ENCODE data around the gene MYO18B.

The MYO18B gene

GRCh38 chr22:25797498-25798290 is 55.7 kb downstream of the MYO18B start:
- H3K36me3 ChIP-seq (ENCODE audit: low read length), result no peaks in the 10 kb centered on the region
- no peak overlapping the region for H3K9ac ChIP-seq (ENCODE audit: low read length)
- TF ChIP-seq EZH2phosphoT487 (conservative IDR thresholded peaks at IDR 0.05; ENCODE audit: low read length), result no peak
- no peak for TF ChIP-seq CTCF (IDR thresholded peaks at IDR 0.05; ENCODE audit: insufficient read depth, low read length, poor library complexity, severe bottlenecking)

GRCh38 chr22:25800766-25801165 is 58.8 kb downstream of the MYO18B start:
- Histone ChIP-seq H3K36me3 (ENCODE audit: low read length) (no peaks in the 10 kb centered on the region), H3K79me2 (ENCODE audit: insufficient read depth, low read length) (no peaks in the 10 kb centered on the region), H3K4me2 (ENCODE audit: low read depth, low read length, poor library complexity, severe bottlenecking) (no peak overlapping the region), H3K4me3 (ENCODE audit: insufficient read depth, low read length, poor library complexity, severe bottlenecking) (no peak overlapping the region), H3K27ac (ENCODE audit: low read depth, low read length) (no peak overlapping the region), H3K9ac (ENCODE audit: low read length) (no peak overlapping the region), H3K27me3 (ENCODE audit: low read length) (no peaks in the 10 kb centered on the region), H3K9me3 (ENCODE audit: insufficient read depth, low read length) (no peaks in the 10 kb centered on the region), H3F3A (ENCODE audit: insufficient read depth) (no peaks in the 10 kb centered on the region), H3K9me2 (replicated peaks; ENCODE audit: insufficient read depth, low read length) (no peaks in the 10 kb centered on the region), H2AFZ (ENCODE audit: low read depth, low read length, severe bottlenecking) (no peak overlapping the region), H4K20me1 (ENCODE audit: low read depth, low read length) (no peaks in the 10 kb centered on the region)
- TF ChIP-seq CTCF (IDR thresholded peaks at IDR 0.05; ENCODE audit: insufficient read depth, low read length, poor library complexity, severe bottlenecking) (no peak), EZH2phosphoT487 (conservative IDR thresholded peaks at IDR 0.05; ENCODE audit: low read length) (no peak)

More at GRCh38 chr22:25797498-25798290, 55.7 kb downstream of the MYO18B start:
- Histone ChIP-seq H3K9me2 (replicated peaks; ENCODE audit: insufficient read depth, low read length) (no peaks in the 10 kb centered on the region), H3K79me2 (ENCODE audit: insufficient read depth, low read length) (no peaks in the 10 kb centered on the region), H3K9me3 (ENCODE audit: insufficient read depth, low read length) (no peaks in the 10 kb centered on the region), H4K20me1 (ENCODE audit: low read depth, low read length) (no peaks in the 10 kb centered on the region), H2AFZ (ENCODE audit: low read depth, low read length, severe bottlenecking) (no peak overlapping the region), H3K27ac (ENCODE audit: low read depth, low read length) (no peak overlapping the region), H3K4me2 (ENCODE audit: low read depth, low read length, poor library complexity, severe bottlenecking) (no peak overlapping the region), H3K4me3 (ENCODE audit: insufficient read depth, low read length, poor library complexity, severe bottlenecking) (no peak overlapping the region), H3F3A (ENCODE audit: insufficient read depth) (no peaks in the 10 kb centered on the region), H3K27me3 (ENCODE audit: low read length) (no peaks in the 10 kb centered on the region)

- Histone ChIP-seq H3K9me2 (replicated peaks; ENCODE audit: insufficient read depth, low read length) (no peaks in the 10 kb centered on the region), H3K27ac (ENCODE audit: low read depth, low read length) (no peak overlapping the region), H3K9ac (ENCODE audit: low read length) (no peak overlapping the region), H3K27me3 (ENCODE audit: low read length) (no peaks in the 10 kb centered on the region), H3K9me3 (ENCODE audit: insufficient read depth, low read length) (no peaks in the 10 kb centered on the region), H4K20me1 (ENCODE audit: low read depth, low read length) (no peaks in the 10 kb centered on the region), H3F3A (ENCODE audit: insufficient read depth) (no peaks in the 10 kb centered on the region), H2AFZ (ENCODE audit: low read depth, low read length, severe bottlenecking) (no peak overlapping the region), H3K79me2 (ENCODE audit: insufficient read depth, low read length) (no peaks in the 10 kb centered on the region), H3K36me3 (ENCODE audit: low read length) (no peaks in the 10 kb centered on the region), H3K4me3 (ENCODE audit: insufficient read depth, low read length, poor library complexity, severe bottlenecking) (no peak overlapping the region), H3K4me2 (ENCODE audit: low read depth, low read length, poor library complexity, severe bottlenecking) (no peak overlapping the region)
- TF ChIP-seq EZH2phosphoT487 (conservative IDR thresholded peaks at IDR 0.05; ENCODE audit: low read length), result no peak
These were observed 60.0 kb downstream of the MYO18B start for GRCh38 chr22:25802018-25802417.

GRCh38 chr22:25804676-25805075 is 62.7 kb downstream of the MYO18B start:
- H3K9me2 ChIP-seq (replicated peaks; ENCODE audit: insufficient read depth, low read length), result no peaks in the 10 kb centered on the region
- no peak for TF ChIP-seq EZH2phosphoT487 (conservative IDR thresholded peaks at IDR 0.05; ENCODE audit: low read length)
- TF ChIP-seq CTCF (IDR thresholded peaks at IDR 0.05; ENCODE audit: insufficient read depth, low read length, poor library complexity, severe bottlenecking), result no peak
- H4K20me1 ChIP-seq (ENCODE audit: low read depth, low read length), result no peaks in the 10 kb centered on the region
- H3K9me3 ChIP-seq (ENCODE audit: insufficient read depth, low read length), result no peaks in the 10 kb centered on the region
- H3K4me3 ChIP-seq (ENCODE audit: insufficient read depth, low read length, poor library complexity, severe bottlenecking), result no peak overlapping the region
- H3K4me2 ChIP-seq (ENCODE audit: low read depth, low read length, poor library complexity, severe bottlenecking), result no peak overlapping the region
- H3K9ac ChIP-seq (ENCODE audit: low read length), result no peak overlapping the region
- H3K79me2 ChIP-seq (ENCODE audit: insufficient read depth, low read length), result no peaks in the 10 kb centered on the region
- H3F3A ChIP-seq (ENCODE audit: insufficient read depth), result no peaks in the 10 kb centered on the region
- no peak overlapping the region for H3K27ac ChIP-seq (ENCODE audit: low read depth, low read length)
- no peak overlapping the region for H2AFZ ChIP-seq (ENCODE audit: low read depth, low read length, severe bottlenecking)
- H3K36me3 ChIP-seq (ENCODE audit: low read length), result no peaks in the 10 kb centered on the region
- no peaks in the 10 kb centered on the region for H3K27me3 ChIP-seq (ENCODE audit: low read length)

All from SU-DHL-6 (cell line).